Subcutaneous abdominal adipose tissue (tissue), 5 donors: ENCODE results near the gene CCDC134.
"Not testable (repeated sequence)": the region's sequence is repeated elsewhere in the genome, so short reads cannot be mapped to it uniquely, and the experiment has no call there.

ENCODE experiments used
- H3K27ac ChIP-seq: one replicate; pipeline ENCODE4 v1.7.0; 2013; ENCODE audit warnings: low read depth, mild to moderate bottlenecking, inconsistent platforms, low read length, moderate library complexity
- H3K27me3 ChIP-seq, 5 donors: one replicate each; pipeline ENCODE4 v1.7.0; 2013; ENCODE audit warnings: low read length in 5 of 5, inconsistent platforms in 1 of 5; ENCODE audit not compliant: control insufficient read depth in 5 of 5, insufficient read depth in 4 of 5
- H3K36me3 ChIP-seq, 5 donors: one replicate each; pipeline ENCODE4 v1.7.0; 2013; ENCODE audit warnings: low read length in 5 of 5; ENCODE audit not compliant: control insufficient read depth in 5 of 5, insufficient read depth in 5 of 5
- H3K4me1 ChIP-seq, 5 donors: one replicate each; pipeline ENCODE4 v1.7.0; 2013; ENCODE audit warnings: low read length in 5 of 5, mild to moderate bottlenecking in 3 of 5, moderate library complexity in 1 of 5; ENCODE audit not compliant: control insufficient read depth in 5 of 5, insufficient read depth in 5 of 5
- H3K4me3 ChIP-seq, 5 donors: one replicate each; pipeline ENCODE4 v1.7.0; 2013; ENCODE audit warnings: low read length in 5 of 5, low read depth in 1 of 5
- H3K9ac ChIP-seq, 5 donors: one replicate each; pipeline ENCODE4 v1.7.0; 2013; ENCODE audit warnings: low read length in 5 of 5, mild to moderate bottlenecking in 4 of 5, moderate library complexity in 3 of 5
- H3K9me3 ChIP-seq, 5 donors: one replicate each; pipeline ENCODE4 v1.7.0; 2013; ENCODE audit warnings: low read length in 5 of 5; ENCODE audit not compliant: control insufficient read depth in 5 of 5
- donor health status: healthy.
- donor health status: healthy.
- donor health status: healthy.
- donor health status: healthy.
- donor health status: healthy.

CCDC134 gene

DNA sequence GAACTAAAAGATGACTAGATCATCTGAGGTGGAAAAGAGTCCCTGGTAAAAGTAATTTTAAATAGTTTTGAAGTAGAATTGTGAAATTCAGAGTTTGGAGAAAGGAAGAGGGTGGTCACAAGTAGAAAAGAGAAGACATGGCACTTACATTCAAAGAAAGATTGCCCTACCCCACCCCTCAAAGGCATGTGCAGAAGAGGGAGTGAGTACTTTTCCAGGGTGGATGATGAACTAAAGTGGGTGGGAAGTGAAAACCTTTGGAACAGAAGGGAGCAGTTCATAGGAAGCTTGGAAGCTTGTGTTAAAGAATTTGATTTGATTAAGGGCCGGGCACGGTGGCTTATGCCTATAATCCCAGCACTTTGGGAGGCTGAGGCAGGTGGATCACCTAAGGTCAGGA, 56.0 kb downstream of the CCDC134 start:
- no peaks in the 10 kb centered on the region for H3K9me3 ChIP-seq
- no peaks in the 10 kb centered on the region for H3K36me3 ChIP-seq
- H3K9ac ChIP-seq, result no peak overlapping the region
- no peak overlapping the region for H3K27ac ChIP-seq
- H3K4me1 ChIP-seq, result peaks cover 0 to 5% (median 0%) of the 10 kb centered on the region in 5 donors
- H3K27me3 ChIP-seq, result no peaks in the 10 kb centered on the region
- H3K4me3 ChIP-seq, result no peak overlapping the region

- no peaks in the 10 kb centered on the region for H3K9me3 ChIP-seq
- H3K27ac ChIP-seq, result no peak overlapping the region
- H3K9ac ChIP-seq, result peak overlapping the region in 1 of 5 donors; percentile 7
- no peaks in the 10 kb centered on the region for H3K36me3 ChIP-seq
- H3K4me1 ChIP-seq, result peaks cover 0 to 7% (median 3%) of the 10 kb centered on the region in 5 donors
- H3K4me3 ChIP-seq, result no peak overlapping the region
- H3K27me3 ChIP-seq, result no peaks in the 10 kb centered on the region
These were observed 56.8 kb downstream of the CCDC134 start for GRCh38 chr22:41857155-41857859.

DNA sequence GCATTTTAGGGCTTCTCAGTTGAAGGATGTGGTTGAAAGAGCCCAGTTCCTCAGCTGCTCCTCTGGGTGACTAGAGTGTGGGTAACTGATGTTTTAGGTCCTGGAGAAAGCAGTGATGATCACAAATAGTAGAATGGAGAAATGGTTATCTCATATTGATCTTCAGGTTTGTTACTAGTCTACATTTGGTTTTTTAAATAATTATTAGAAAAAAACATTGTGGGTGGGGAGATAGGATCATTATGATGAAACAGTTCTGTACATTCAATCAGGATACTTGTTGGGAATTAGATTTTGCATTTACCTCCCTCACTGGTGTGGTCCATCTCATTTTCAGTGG, 57.4 kb downstream of the CCDC134 start:
- Histone ChIP-seq H3K4me1 (peaks cover 0 to 11% (median 8%) of the 10 kb centered on the region in 5 donors), H3K27me3 (no peaks in the 10 kb centered on the region), H3K27ac (no peak overlapping the region), H3K4me3 (no peak overlapping the region), H3K9me3 (no peaks in the 10 kb centered on the region), H3K9ac (peak overlapping the region in 1 of 5 donors; percentile 7), H3K36me3 (no peaks in the 10 kb centered on the region)

DNA sequence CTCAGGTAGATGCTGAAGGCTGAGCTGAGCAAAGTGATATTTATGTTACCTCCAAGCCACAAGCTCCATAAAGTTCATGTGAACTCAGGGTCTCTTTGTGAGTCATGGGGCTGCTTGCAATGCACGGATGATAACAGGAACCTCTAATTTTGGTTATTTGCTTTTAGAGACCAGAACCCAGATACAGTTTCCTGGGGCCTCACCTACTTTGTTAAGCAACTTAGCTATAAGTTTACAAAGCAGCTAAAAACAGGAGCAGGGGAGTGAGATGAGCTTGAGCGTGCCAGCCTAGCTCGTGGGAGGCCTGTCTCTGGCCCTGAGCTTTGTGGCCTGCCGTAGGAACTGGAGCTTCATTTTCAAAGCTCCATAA, 61.7 kb downstream of the CCDC134 start:
- H3K9ac ChIP-seq, result peak overlapping the region in 1 of 5 donors; percentile 54
- H3K27me3 ChIP-seq, result no peaks in the 10 kb centered on the region
- no peaks in the 10 kb centered on the region for H3K9me3 ChIP-seq
- peaks cover 0 to 7% (median 6%) of the 10 kb centered on the region in 5 donors for H3K36me3 ChIP-seq
- H3K27ac ChIP-seq, result no peak overlapping the region
- no peak overlapping the region for H3K4me3 ChIP-seq
- peaks cover 0 to 9% (median 6%) of the 10 kb centered on the region in 5 donors for H3K4me1 ChIP-seq

- peak overlapping the region in 1 of 5 donors; percentile 54 for H3K9ac ChIP-seq
- no peaks in the 10 kb centered on the region for H3K27me3 ChIP-seq
- no peaks in the 10 kb centered on the region for H3K9me3 ChIP-seq
- no peak overlapping the region for H3K27ac ChIP-seq
- no peak overlapping the region for H3K4me3 ChIP-seq
- H3K4me1 ChIP-seq, result peaks cover 0 to 9% (median 3%) of the 10 kb centered on the region in 5 donors
- H3K36me3 ChIP-seq, result peaks cover 0 to 9% (median 8%) of the 10 kb centered on the region in 5 donors
These were observed 62.2 kb downstream of the CCDC134 start for GRCh38 chr22:41862530-41863266.

- no peaks in the 10 kb centered on the region for H3K27me3 ChIP-seq
- no peak overlapping the region for H3K9ac ChIP-seq
- H3K9me3 ChIP-seq, result no peaks in the 10 kb centered on the region
- H3K4me3 ChIP-seq, result no peak overlapping the region
- H3K27ac ChIP-seq, result no peak overlapping the region
- H3K4me1 ChIP-seq, result peaks cover 0 to 9% (median 3%) of the 10 kb centered on the region in 5 donors
- peaks cover 0 to 17% (median 16%) of the 10 kb centered on the region in 5 donors for H3K36me3 ChIP-seq
These were observed 63.0 kb downstream of the CCDC134 start for GRCh38 chr22:41863472-41863871.

- H3K9me3 ChIP-seq, result no peaks in the 10 kb centered on the region
- H3K36me3 ChIP-seq, result peaks cover 4 to 55% (median 42%) of the 10 kb centered on the region in 5 donors
- no peak overlapping the region for H3K27ac ChIP-seq
- H3K4me1 ChIP-seq, result no peaks in the 10 kb centered on the region
- H3K4me3 ChIP-seq, result no peak overlapping the region
- H3K27me3 ChIP-seq, result no peaks in the 10 kb centered on the region
- no peak overlapping the region for H3K9ac ChIP-seq
These were observed 68.1 kb downstream of the CCDC134 start for GRCh38 chr22:41868556-41868955.

- H3K4me3 ChIP-seq, H3K9me3 ChIP-seq, H3K4me1 ChIP-seq, H3K27ac ChIP-seq, H3K9ac ChIP-seq, H3K27me3 ChIP-seq: not testable (repeated sequence)
- peaks cover 7 to 68% (median 54%) of the 10 kb centered on the region in 5 donors for H3K36me3 ChIP-seq
These were observed 69.6 kb downstream of the CCDC134 start for GRCh38 chr22:41870081-41870480.

DNA sequence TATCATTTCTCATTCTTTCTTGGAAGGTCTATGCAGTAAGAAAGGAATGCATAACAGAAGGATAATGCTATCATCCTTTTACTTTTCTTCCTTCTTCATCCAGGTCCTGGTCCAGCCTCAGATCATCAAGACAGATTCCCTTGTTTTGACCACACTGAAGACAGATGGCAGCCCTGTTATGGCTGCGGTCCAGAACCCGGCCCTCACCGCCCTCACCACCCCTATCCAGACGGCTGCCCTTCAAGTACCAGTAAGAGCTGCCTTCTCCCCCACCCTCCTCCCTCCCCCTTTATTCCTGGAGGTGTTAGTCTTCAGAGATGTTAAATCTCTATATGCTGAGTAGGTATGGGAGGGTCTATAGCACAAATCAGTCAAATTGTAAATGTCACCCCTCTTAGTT, 70.3 kb downstream of the CCDC134 start:
- Histone ChIP-seq H3K4me3 (no peak overlapping the region), H3K4me1 (no peaks in the 10 kb centered on the region), H3K27me3 (no peaks in the 10 kb centered on the region), H3K27ac (no peak overlapping the region), H3K9me3 (no peaks in the 10 kb centered on the region), H3K9ac (no peak overlapping the region), H3K36me3 (peaks cover 8 to 75% (median 61%) of the 10 kb centered on the region in 5 donors)

GRCh38 chr22:41873391-41873790, 72.9 kb downstream of the CCDC134 start:
- H3K9me3 ChIP-seq, result no peaks in the 10 kb centered on the region
- H3K4me3 ChIP-seq, result no peak overlapping the region
- no peaks in the 10 kb centered on the region for H3K4me1 ChIP-seq
- H3K27me3 ChIP-seq, result no peaks in the 10 kb centered on the region
- H3K27ac ChIP-seq, result no peak overlapping the region
- no peak overlapping the region for H3K9ac ChIP-seq
- peaks cover 16 to 84% (median 70%) of the 10 kb centered on the region in 5 donors for H3K36me3 ChIP-seq
